ENCODE data around the gene MSRB3.
"Not testable (repeated sequence)": the region's sequence is repeated elsewhere in the genome, so short reads cannot be mapped to it uniquely, and the experiment has no call there.

Gene MSRB3

DNA sequence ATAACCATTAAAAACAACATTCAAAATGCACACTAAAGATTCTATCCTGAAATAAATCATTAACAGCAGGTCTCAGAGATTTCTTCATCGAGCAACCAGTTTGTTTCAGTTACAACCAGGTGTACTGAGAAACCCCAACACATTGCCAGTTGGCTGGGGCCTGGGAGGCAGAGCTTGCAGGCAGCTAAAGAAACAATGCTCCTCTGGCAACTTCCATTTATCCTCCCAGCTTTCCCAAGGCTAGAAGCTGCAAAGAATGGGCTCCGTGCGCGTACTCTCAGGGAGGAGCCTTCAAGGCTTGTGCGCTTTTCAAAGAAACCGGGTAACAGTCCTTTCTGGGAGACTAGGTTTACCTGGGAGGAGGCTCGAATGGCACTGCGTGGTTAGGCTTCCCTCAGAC lies 181.6 kb downstream of the MSRB3 start:
- no peak for DNase-seq

DNA sequence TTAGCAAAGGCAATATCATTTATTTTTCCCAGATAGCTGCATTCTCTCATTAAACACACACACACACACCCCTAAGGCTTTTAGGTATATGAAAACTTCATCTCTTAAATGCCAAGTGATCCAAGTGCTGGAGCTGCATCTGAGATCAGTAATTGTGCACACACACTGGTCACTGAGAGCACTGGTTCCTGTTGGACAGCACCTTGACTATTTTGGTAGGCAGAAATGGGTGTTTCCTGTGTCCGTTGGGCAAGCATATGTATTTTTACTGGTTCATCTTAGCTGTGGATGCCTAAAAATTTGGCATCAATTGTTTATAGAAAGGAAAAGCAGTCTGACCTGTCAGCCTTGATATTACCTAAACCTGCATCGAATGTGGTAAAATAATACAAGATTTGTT lies 182.5 kb downstream of the MSRB3 start:
- no peak for DNase-seq

DNA sequence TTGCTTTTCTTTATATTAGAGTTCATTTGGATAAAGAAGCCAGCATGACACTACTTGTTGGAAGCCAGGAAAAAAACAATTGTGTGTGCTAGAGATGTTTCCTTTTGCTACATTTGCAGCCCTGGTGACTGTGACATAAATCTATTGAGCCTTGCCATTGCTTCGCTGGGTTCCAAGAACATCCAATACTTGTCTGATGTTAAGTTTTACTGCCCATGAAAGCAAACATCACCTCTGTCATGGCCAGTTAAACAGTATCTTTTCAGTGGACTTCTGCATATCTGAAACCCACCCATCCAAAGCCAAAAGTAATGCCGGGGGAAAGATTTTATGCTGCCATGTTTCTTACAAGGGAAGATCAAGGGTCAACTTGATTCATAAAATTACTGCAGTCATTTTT lies 184.0 kb downstream of the MSRB3 start:
- DNase-seq: no peak

DNA sequence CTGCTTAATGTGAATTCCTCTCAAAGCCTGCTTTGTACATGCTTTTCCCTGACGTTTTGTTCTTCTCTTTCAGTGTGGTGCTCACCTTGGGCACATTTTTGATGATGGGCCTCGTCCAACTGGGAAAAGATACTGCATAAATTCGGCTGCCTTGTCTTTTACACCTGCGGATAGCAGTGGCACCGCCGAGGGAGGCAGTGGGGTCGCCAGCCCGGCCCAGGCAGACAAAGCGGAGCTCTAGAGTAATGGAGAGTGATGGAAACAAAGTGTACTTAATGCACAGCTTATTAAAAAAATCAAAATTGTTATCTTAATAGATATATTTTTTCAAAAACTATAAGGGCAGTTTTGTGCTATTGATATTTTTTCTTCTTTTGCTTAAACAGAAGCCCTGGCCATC lies 184.6 kb downstream of the MSRB3 start:
- DNase-seq: no peak

DNA sequence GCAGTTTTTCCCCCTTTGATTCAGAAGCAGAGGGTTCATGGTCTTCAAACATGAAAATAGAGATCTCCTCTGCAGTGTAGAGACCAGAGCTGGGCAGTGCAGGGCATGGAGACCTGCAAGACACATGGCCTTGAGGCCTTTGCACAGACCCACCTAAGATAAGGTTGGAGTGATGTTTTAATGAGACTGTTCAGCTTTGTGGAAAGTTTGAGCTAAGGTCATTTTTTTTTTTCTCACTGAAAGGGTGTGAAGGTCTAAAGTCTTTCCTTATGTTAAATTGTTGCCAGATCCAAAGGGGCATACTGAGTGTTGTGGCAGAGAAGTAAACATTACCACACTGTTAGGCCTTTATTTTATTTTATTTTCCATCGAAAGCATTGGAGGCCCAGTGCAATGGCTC lies 185.1 kb downstream of the MSRB3 start:
- no peak for DNase-seq

DNA sequence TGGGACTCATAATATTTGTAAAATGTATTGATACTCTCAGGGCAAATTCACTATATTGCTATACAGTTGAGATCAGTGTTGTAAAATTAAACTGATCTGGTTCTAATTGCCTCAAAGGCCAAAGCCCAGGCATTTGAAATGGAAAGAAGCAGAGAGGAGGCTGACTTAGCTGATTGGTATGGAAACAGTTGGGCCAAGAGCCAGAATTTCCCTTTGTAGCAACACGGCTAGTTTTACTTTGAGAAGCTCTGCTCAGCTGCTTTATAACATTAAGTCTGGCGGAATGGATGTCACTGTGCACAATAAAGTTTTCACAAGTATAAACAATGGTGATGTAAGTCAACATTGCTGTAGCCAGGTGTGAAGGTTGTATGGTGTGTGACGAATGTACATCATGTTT lies 186.4 kb downstream of the MSRB3 start:
- DNase-seq: no peak

DNA sequence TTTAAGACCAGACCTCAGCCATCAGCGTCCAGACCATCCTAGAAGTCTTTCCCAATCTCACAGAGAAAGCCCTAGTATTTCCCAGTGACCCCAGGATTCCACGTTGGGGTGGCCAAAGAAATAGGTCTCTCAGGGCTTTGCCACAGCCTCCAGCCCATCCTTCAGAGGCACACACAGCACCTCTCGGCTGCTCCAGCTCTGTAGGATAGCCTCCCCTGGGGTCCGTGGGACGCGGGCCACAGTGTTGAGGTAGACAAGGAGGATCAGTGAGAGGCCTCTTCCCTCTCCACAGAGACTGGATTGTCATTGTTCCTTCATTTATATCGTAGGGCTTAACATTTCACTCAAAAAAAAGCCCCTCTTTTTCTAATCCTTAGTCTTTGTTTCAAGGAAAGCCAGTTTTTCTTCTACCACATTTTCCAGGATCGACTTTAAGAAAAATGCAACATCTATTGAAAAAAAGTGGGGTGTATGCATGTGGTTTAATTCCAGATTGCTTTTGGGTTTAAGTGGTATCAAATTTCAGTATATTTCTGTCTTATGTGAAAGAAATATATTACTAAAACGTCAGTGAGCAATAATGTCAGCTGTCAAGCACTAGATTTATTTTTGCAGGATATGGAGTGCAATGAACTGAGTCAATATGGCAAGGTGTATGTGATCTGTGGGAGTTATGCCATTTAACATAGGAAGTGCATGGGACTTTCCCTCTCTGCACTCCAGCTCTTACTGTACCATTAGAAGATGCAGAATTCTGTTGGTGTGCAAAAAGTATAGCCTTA lies 187.5 kb downstream of the MSRB3 start:
- DNase-seq: no peak

DNA sequence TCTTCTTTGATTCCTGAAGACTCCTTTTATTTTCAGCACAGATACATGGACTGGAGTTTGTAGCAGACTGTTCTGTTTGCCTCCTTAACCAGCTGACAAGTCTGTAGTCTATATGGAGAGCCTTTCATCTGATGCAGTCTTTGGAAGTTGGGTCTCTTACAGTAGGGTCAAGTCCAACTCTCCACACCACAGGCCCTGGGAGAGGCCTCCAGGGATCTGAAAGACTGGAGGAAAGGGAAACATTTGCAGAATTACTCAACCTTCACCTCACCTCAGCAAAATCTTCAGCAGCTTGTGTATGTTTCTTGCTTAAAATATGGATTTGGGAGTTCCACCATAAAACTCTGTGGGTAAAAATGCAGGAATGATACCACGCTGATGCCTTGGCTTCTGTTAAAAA lies 188.4 kb downstream of the MSRB3 start:
- DNase-seq: no peak

DNA sequence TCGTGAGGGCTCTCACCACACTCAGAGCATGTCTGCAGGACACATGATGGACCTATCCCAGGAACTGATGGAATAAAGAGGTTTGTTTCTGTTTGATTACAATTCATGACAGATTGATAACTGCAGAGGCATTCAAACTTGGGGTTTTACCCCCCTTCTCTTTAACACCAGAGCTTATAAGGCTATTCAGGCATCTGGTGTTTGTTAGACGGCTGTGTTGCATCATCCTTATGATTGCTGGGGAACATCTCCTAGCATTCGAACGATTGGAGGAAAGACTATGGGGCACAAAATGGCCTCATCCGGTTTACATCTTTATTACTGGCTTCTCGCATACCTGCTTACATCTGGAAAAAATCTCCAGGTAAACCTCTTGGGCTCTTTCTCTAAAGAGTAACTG lies 191.8 kb downstream of the MSRB3 start:
- DNase-seq: no peak

DNA sequence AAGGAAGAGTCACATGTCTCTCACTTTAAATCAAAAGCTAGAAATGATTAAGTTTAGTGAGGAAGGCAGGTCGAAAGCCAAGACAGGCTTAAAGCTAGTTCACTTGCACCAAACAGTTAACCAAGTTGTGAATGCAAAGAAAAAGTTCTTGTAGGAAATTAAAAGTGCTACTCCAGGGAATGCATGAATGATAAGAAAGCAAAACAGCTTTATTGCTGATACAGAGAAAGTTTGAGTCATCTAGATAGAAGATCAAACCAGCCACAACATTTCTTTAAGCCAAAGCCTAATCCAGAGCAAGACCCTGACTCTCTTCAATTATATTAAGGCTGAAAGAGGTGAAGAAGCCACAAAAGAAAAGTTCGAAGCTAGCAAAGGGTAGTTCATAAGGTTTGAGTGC lies 193.6 kb downstream of the MSRB3 start:
- no peak for DNase-seq

DNA sequence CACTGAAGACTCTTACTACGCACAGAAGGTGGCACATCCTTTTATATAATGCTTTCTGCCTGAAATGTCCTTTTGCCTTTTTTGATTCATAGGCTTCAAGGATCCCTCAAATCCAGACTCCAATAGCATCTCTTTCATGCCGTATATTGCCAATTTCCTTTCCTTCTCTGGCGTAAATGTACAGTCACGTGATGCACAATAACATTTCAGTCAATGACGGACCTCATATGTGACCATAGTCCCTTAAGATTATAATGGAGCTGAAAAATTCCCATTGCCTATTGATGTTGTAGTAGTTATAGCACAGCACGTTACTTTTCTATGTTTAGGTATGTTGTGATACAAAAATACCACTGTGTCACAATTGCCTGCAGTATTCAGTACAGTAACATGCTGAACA lies 196.3 kb downstream of the MSRB3 start:
- DNase-seq: no peak

DNA sequence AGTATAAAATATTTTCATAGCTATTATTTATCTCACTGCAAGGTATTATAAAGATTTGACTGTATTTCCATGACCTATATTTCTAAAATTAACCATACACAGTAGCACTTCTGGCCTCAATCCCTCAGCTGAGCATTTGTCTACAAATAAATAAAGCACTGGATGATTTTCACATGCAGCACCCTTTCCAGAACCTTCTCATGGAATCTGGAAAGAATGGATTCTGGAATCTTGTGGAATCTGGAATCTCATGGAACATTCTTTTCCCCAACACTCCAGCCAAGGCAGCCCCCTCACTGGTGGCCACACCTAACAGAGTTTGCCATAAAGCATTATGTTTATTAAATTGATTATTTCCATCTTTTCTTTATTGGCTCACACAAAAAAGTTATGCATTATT lies 199.2 kb downstream of the MSRB3 start:
- no peak for DNase-seq

DNA sequence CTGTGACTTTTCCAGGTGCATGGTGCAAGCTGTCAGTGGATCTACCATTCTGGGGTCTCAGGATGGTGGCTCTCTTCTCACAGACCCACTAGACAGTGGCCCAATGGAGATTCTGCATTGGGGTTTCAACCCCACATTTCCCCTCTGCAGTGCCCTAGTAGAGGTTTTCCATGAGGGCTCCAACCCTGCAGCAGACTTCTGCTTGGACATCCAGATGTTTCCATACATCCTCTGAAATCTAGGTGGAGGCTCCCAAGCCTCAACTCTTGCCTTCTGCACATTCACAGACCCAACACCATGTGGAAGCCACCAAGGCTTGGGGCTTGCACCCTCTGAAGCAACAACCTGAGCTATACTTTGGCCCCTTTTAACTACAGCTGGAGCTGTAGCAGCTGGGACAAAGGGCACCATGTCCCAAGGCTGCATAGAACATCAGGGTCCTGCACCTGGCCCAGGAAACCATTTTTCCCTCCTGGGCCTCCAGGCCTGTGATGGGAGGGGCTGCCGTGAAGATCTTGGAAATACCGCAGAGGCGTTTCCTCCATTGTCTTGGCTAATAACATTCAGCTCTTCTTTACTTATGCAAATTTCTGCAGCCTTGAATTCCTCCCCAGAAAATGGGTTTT lies 205.5 kb downstream of the MSRB3 start:
- DNase-seq: not testable (repeated sequence)

DNA sequence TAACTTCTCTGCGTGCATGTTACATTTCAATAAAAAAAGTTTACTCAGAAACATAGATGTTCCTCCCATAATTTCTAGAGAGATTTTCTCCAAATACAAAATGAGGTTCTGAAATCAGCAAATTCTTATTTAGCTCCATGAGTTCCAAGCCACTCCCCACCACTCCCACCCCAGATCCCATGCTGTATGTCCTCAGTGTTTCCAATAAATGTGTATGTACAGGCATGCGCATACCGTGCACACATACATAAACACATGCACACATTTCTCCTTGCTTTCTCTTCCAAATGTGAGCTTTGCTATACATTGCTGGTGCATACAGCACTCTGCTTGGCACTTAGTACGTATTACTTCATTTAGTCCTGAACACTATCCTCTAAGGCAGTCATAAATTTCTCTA lies 209.7 kb downstream of the MSRB3 start:
- no peak for DNase-seq

DNA sequence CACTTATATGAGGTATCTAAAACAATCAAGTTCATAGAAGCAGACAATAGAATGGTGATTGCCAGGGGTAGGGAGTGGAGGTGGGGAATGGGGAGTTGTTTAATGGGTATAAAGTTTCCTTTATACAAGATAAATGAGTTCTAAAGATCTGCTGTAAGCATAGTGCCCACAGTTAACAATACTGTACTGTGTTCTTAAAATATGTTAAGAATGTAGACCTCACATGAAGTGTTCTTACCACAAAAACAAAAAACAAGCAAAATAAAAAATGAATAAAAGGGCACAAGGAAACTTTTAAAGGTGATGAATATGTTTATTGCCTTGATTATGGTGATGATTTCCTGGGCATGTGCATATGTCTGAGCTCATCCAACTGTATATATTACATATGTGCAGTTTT lies 211.8 kb downstream of the MSRB3 start:
- DNase-seq: no peak

DNA sequence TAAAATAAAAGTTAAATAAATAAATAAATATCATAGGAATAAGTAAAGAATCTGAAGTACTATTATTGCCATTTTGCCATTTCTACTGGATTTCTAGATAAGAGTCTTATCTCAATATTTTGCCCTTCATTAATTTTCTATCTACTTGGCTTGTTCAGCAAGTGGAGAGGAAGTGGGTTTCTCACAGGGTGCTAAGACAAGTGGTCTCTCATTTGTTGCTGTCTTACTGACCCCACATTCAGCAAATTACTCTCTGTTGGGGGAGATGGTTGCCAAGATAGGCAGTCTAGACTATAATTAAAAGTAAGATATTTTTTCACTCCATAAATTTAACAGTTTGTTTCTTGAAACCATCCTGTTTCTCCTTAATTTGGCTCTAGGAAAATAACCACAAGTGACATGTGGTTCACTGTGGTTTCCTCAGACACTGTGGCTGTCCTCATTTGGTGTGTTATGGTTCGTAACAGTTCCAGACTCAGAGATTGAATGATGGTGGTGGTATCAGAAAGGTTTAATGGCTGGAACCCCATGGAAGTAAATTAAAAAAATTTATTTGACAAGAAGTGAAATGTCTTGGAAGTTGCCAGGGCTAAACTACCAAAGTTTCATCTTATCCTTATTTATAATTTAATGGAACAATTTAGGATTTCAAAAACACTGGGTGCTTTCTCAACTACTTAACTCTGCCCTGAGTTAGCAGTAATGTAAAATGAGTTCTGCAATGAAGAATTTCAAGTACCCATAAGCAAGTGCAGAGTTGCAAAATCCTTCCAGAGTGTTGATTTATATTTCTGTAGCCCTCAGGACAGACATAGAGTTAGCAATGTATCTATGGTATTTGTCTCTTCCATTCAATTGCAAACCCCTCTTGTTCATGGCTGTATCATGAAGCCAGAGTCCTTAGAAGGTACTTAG lies 214.8 kb downstream of the MSRB3 start:
- no peak for DNase-seq

DNA sequence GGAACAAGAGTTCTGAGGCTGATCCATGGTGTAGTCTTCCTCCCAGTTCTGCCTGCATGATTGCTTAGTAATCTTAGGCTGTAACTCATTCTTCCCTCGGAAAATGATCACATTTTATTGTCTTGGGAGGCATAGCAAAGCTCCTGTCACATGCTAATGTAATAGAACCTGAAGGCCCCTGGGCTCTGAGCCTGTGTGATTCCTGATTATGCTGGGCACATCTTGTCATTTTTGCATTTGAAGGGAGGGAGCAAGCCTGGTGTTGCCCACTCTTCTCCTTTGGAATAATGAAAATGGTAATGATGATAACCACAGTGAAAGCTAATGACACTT lies 215.4 kb downstream of the MSRB3 start:
- no peak for DNase-seq

DNA sequence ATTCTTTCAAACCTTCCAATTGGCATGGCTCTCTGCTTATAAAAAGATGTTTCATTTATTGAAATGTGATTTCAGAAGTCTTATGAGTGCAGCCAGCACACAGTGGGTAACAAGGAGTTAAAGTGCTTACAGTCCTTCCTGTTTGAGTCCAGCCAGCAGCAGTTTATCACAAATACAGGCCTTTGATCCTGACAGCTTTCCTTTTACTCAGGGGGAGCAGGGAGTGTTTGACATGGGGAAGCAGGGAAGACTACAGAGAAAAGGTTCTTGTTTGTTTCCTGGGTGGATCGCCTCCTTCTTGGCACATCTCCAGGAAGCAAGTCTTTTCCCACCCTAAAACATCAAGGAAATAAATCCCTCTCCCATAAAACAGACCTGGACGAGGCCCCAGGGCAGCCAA lies 216.1 kb downstream of the MSRB3 start:
- DNase-seq: no peak

DNA sequence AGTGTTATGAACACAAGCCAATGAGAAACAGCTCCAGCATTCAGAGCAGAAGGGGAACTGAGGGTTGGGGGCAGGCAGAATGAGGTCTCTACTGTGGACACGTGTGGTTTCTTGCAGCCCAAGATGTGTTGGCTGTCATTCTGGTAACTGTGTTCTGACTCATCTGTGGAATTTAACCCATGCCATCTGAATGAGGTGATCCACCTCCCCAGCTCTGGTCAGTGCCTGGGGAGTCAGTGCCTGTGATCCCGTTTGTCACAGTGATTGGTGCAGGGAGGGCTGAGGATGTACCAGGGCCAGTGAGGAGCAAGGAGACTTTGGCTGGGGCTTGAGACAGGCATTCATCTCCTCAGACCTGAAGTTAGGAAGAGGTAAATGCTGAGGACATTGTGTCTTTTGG lies 216.8 kb downstream of the MSRB3 start:
- no peak for DNase-seq

DNA sequence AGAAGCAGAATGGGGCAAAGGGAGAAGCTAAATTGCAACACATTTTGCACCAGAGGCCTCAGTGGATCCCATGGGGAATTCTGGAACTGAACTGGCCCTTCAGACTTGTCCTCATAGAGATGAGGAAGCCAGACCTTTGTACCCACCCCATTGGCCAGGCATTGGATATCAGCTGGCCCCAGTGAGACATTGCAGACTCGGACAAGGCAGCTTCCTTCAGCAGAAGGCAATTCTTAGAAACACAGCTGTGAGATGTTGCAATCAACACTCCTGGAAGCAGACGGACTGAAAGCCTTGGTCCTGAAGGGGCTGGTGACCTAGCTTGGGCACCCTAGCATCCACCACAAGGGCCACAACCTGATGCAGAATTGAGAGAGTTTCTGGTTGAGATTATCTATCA lies 218.1 kb downstream of the MSRB3 start:
- DNase-seq: no peak

DNA sequence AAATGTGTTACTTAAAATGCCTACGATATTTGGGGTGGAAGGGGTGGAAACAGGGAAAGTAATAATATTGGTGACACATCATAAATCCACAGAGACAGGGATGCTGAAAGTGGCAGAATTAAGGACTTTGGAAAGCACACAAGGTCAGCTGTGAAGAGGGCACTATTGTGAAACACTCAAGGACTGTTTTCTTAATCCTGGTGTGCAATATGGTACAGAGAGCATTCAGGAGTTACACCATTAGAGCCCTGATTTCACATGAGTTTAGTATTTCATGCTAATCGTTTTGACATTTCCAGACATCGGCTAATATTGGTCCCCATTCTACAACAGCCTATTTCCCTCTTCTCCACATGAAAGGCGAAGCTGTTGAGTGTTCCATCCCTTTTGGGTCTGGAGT lies 219.2 kb downstream of the MSRB3 start:
- no peak for DNase-seq

DNA sequence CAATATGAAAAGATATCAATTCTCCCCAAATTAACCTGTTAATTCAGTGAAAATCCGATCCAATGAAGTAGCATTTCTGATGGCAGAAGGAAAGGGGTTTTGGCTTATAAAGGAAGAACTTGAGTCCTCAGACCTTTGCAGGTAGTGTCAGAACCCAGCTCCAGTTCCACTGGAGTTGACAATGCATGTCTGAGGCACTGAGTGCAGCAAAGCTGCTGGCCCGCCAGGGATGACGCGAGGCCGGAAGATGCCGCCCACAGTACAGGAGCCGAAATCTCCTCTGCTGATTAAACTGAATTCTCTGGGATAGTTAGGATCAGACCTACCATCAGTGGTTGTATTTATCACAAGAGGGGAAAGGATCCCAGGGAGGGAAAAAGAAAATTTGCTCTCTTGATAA lies 220.7 kb downstream of the MSRB3 start:
- no peak for DNase-seq

DNA sequence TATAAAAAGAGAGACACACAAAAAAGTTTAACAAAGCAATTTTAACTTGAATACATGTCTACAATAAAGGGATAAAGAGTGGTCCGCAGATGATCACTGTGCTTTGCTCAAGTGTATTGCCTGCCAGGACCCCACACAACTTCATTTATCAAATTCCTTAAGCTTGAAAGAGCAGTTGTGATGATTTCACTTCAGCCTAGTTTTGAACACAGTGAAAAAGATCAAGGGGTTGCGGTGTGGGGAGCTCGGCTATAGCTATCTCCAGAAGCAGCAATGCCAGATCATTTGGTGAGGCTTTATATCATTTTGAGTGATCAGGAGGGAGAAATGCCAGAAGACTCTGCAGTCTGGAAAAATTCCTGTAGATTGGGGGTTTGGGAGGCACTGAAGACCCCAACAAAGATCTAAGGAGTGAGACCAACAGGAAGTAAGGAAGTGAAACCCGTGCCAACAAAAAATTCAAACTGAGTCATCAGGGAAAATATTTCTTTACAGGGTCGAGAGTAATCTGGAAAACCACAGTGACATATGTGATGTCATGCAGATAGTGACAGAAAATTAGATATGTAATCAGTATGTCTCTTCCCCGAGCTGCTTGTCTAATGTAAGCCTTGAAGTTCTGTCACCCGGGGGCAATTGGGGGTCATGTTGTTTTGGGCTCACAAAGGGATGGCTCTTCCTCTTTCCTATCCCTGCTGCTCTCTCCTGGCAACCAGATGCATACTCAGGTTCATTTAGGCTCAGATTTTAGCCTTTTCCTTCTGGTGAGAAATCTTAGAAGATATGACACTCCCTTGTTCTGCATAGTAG lies 221.8 kb downstream of the MSRB3 start:
- no peak for DNase-seq
